Right lobe of liver (tissue), 6 donors: ENCODE results near the gene CHRNA3. TPM values are rescaled to one million over a fixed set of nuclear protein-coding genes. Genes with fewer than 3 reads are reported as not detected.

Experiments used
- ATAC-seq, 4 donors: fragments of 200-7000 bp; cut with Tn5 transposase; one replicate each; pipeline ENCODE4 v1.9.1; 2020; ENCODE audit warnings: mild to moderate bottlenecking in 4 of 4, moderate library complexity in 4 of 4
- DNase-seq, 3 donors: peaks; one replicate each; pipeline ENCODE4 v3.0.0-alpha.2; 2020
- H3K27ac ChIP-seq, 3 donors: fragments of 200-600 bp; one replicate each; pipeline ENCODE4 v1.8.0; 2022
- H3K27me3 ChIP-seq, 2 donors: fragments of 200-600 bp; one replicate each; pipeline ENCODE4 v1.8.0; 2022
- H3K36me3 ChIP-seq, 4 donors: fragments of 200-600 bp; sonication (generic) in 1 of 4; one replicate each; pipeline versions ENCODE4 v1.5.1 to v1.8.0; 2017 to 2022; ENCODE audit warnings: control low read depth in 1 of 4
- H3K4me1 ChIP-seq, 4 donors: fragments of 200-600 bp; sonication (generic) in 1 of 4; one replicate each; pipeline versions ENCODE4 v1.5.1 to v1.8.0; 2017 to 2022; ENCODE audit warnings: control low read depth in 1 of 4
- H3K4me3 ChIP-seq, 3 donors: fragments of 200-600 bp; one replicate each; pipeline ENCODE4 v1.8.0; 2022
- H3K9me3 ChIP-seq, 4 donors: fragments of 200-600 bp; sonication (generic) in 1 of 4; one replicate each; pipeline versions ENCODE4 v1.5.1 to v1.8.0; 2017 to 2022; ENCODE audit warnings: control low read depth in 1 of 4
- POLR2A ChIP-seq: fragments of 450-650 bp; IDR thresholded peaks from one replicate; pipeline ENCODE4 v1.6.1; 2017; ENCODE audit warnings: antibody characterized with exemption, mild to moderate bottlenecking
- WGBS: methylation state at CpG from one replicate; pipeline ENCODE4 v1.1.6; 2018; ENCODE audit warnings: low coverage, low lambda C conversion rate; ENCODE audit not compliant: insufficient coverage; ENCODE audit errors: missing lambda C conversion rate; 5-methylcytosine and 5-hydroxymethylcytosine counted together
- intact Hi-C, 2 donors: fragments of 100-400 bp; cut with DNase I; formaldehyde crosslinking; loops; one replicate each; pipeline versions ENCODE4 v1.11.2 to v1.14.1; 2022
- small RNA-seq, 2 experiments: library from RNA; depleted of rRNA; stranded (forward); fragments of <200 nt; gene quantifications; one replicate each; pipeline ENCODE3, GENCODE V24; 2016
- total RNA-seq, 6 experiments: library from RNA; depleted of rRNA in 2 of 6; stranded (reverse); fragments of >200 nt in 2 of 6; fragmentation: NEBNext Ultra II Directional in 3 of 6; extraction: Animal tissue kit (Norgen Biotek cat#: 25700) in 3 of 6; gene quantifications; one replicate each; pipeline versions ENCODE4 v1.1.0 to v1.2.4, GENCODE V29; 2016 to 2023
- TF ChIP-seq, protein P1 (sequence below), 4 donors: fragments of 200-600 bp in 3 of 4; fragments of 450-650 bp in 1 of 4; IDR thresholded peaks; one replicate each; pipeline versions ENCODE4 v1.5.1 to v1.8.0; 2016 to 2022; ENCODE audit warnings: antibody characterized with exemption in 4 of 4, mild to moderate bottlenecking in 2 of 4
- donor health status: DM: no; HTN: yes; CAD: no.
- donor health status: DM: no; HTN: no; CAD: no.
- donor health status: DM: no; HTN: no; CAD: no.
- donor health status: DM: no; HTN: yes; CAD: no.
- donor health status: DM: no; HTN: yes; CAD: no.

The CHRNA3 gene
- total RNA-seq, 6 experiments from 2014 or later: not detected

- intact Hi-C loops: no loop called here
- peaks cover 4 to 47% (median 33%) of the 10 kb centered on the region in 4 donors for H3K36me3 ChIP-seq
Measured at GRCh38 chr15:78550194-78550593, 70.6 kb downstream of the CHRNA3 start.

More at GRCh38 chr15:78550194-78550593, 70.6 kb downstream of the CHRNA3 start:
- no peak overlapping the region for H3K4me3 ChIP-seq
- WGBS: 91% methylated on average over 6 of the region's 6 CpGs
- H3K4me1 ChIP-seq: no peaks in the 10 kb centered on the region
- H3K27me3 ChIP-seq: no peaks in the 10 kb centered on the region
- H3K27ac ChIP-seq: no peak overlapping the region
- TF ChIP-seq, protein P1, sequence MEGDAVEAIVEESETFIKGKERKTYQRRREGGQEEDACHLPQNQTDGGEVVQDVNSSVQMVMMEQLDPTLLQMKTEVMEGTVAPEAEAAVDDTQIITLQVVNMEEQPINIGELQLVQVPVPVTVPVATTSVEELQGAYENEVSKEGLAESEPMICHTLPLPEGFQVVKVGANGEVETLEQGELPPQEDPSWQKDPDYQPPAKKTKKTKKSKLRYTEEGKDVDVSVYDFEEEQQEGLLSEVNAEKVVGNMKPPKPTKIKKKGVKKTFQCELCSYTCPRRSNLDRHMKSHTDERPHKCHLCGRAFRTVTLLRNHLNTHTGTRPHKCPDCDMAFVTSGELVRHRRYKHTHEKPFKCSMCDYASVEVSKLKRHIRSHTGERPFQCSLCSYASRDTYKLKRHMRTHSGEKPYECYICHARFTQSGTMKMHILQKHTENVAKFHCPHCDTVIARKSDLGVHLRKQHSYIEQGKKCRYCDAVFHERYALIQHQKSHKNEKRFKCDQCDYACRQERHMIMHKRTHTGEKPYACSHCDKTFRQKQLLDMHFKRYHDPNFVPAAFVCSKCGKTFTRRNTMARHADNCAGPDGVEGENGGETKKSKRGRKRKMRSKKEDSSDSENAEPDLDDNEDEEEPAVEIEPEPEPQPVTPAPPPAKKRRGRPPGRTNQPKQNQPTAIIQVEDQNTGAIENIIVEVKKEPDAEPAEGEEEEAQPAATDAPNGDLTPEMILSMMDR (IDR thresholded peaks at IDR 0.05): no peak
- TF ChIP-seq POLR2A: no peak
- ATAC-seq: no peak
- DNase-seq: no peak
- no peaks in the 10 kb centered on the region for H3K9me3 ChIP-seq

Small RNAs within 50 kb of the gene (small RNA-seq; reads per million reads assigned to genes)
- gene AC067863.2: 0 reads per million in 2 experiments

Other genes starting within 250 kb of the CHRNA3 start
- gene IREB2, start 182.8 kb downstream of the CHRNA3 start, total RNA-seq: 10 to 100 TPM; 17.1 to 36.2 (median 25.6) TPM
- gene HYKK, start 113.4 kb downstream of the CHRNA3 start, total RNA-seq: 1 to 10 TPM; 3.7 to 8.9 (median 5.2) TPM
- 100 to 1,000 TPM in 3 of 6 experiments, 10 to 100 TPM in 3; 66.1 to 147 (median 92.3) TPM for gene PSMA4, start 80.6 kb downstream of the CHRNA3 start, total RNA-seq
- gene CHRNA5, start 55.5 kb downstream of the CHRNA3 start, total RNA-seq: under 1 TPM in 5 of 6 experiments, not detected in 1; 0.19 to 0.56 (median 0.38) TPM
- gene CHRNB4, start 20.2 kb upstream of the CHRNA3 start, total RNA-seq: under 1 TPM in 1 of 6 experiments, not detected in 5; 0.53 TPM
- 1 to 10 TPM in 3 of 6 experiments, under 1 TPM in 3; 0.49 to 1.4 (median 1.1) TPM for gene ADAMTS7, start 190.5 kb upstream of the CHRNA3 start, total RNA-seq